Measurements from ENCODE around the gene TWIST2.

DNA sequence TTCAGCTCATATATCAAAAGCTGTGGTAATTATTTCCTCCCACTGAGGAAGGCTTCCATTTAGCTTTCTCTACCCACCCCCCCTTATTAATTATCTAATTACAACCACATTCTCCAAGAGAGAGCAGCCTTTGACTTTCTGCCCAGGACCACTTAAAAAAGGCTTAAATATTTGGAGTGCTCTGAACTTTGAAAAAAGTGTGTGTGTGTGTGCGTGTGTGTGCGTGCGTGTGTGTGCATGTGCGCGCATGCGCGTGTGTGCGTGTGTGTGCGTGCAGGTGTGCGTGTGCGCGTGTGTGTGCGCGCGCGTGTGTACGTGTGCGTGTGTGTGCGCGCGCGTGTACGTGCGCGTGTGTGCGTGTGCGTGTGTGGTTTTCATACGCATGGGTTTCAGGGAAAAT is 57.8 kb downstream of the TWIST2 start:
- TF ChIP-seq POLR2A (IDR thresholded peaks at IDR 0.05): no peak
- TF ChIP-seq, protein P1, sequence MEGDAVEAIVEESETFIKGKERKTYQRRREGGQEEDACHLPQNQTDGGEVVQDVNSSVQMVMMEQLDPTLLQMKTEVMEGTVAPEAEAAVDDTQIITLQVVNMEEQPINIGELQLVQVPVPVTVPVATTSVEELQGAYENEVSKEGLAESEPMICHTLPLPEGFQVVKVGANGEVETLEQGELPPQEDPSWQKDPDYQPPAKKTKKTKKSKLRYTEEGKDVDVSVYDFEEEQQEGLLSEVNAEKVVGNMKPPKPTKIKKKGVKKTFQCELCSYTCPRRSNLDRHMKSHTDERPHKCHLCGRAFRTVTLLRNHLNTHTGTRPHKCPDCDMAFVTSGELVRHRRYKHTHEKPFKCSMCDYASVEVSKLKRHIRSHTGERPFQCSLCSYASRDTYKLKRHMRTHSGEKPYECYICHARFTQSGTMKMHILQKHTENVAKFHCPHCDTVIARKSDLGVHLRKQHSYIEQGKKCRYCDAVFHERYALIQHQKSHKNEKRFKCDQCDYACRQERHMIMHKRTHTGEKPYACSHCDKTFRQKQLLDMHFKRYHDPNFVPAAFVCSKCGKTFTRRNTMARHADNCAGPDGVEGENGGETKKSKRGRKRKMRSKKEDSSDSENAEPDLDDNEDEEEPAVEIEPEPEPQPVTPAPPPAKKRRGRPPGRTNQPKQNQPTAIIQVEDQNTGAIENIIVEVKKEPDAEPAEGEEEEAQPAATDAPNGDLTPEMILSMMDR (IDR thresholded peaks at IDR 0.05): no peak

Data from thyroid gland (tissue), 4 donors.